ENCODE measurements around the gene ERC1. TPM values are rescaled to one million over a fixed set of nuclear protein-coding genes. Genes with fewer than 3 reads are reported as not detected.

The ERC1 gene
- total and polyA plus RNA-seq, 2 donors (not counting 3 experiments of a cell fraction or from before 2014, with no cell fraction given) = 11.7 to 66.1 TPM

DNA sequence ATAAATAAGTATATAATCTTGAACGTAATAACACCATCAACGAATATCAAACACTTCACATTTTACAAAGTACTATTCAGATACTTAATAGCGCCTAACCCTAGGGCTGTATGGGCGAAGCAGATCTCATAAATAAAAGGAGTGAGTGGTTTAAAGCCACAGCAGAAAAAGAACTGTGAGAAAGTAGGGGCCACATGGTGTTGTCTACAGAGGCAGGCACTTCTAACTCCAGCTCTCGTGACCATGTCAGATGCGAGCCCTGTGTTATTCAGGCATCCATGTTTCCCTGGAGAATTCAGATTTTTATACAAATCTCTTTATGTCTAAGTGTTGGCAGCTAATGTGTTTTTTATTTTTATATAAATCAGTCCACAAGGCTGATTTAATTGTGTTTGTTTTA lies 391.1 kb downstream of the ERC1 start:
- ChIA-PET CTCF (interaction anchor here (3.3 kb wide), 1 partner anchor 264 kb away, joined by 15 read pairs; no protein-coding TSS in a partner anchor), POLR2A (no interaction called here)
- Histone ChIP-seq H2AFZ (ENCODE audit: low read depth, low read length) (no peak overlapping the region), H3K4me2 (ENCODE audit: insufficient read depth, low read length) (no peak overlapping the region), H3K9ac (replicated peaks; ENCODE audit: extremely low read depth, insufficient read depth, low read length) (no peak overlapping the region), H3K36me3 (ENCODE audit: control insufficient read depth in 2 of 2, extremely low read depth in 1 of 2, insufficient read depth in 2 of 2, low read length in 2 of 2) (no peaks in the 10 kb centered on the region), H3K27ac (ENCODE audit: insufficient read depth, low read depth, low read length) (no peak overlapping the region), H3K79me2 (ENCODE audit: control insufficient read depth, insufficient read depth, low read length) (no peaks in the 10 kb centered on the region), H3K9me1 (replicated peaks; ENCODE audit: control insufficient read depth, extremely low read depth, insufficient read depth, low read length) (no peaks in the 10 kb centered on the region), H4K20me1 (replicated peaks; ENCODE audit: control insufficient read depth, extremely low read depth, insufficient read depth, low read length) (no peaks in the 10 kb centered on the region), H3K4me1 (ENCODE audit: control insufficient read depth, extremely low read depth, insufficient read depth, low read length) (no peaks in the 10 kb centered on the region), H3K4me3 (replicated peaks in 1 of 3; ENCODE audit: insufficient read depth in 1 of 3, low read depth in 1 of 3, low read length in 3 of 3) (no peak overlapping the region), H3K27me3 (ENCODE audit: control insufficient read depth in 2 of 2, insufficient read depth in 2 of 2, low read length in 2 of 2) (no peaks in the 10 kb centered on the region), H3K9me3 (replicated peaks; ENCODE audit: control insufficient read depth, insufficient read depth, low read length) (no peaks in the 10 kb centered on the region)
- BruUV-seq (replicated peaks) = no TSS peak
- FAIRE-seq (no peak), DNase-seq (ENCODE audit: low read depth, low spot score) (no peak)
- TF ChIP-seq, protein P1, sequence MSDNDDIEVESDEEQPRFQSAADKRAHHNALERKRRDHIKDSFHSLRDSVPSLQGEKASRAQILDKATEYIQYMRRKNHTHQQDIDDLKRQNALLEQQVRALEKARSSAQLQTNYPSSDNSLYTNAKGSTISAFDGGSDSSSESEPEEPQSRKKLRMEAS (IDR thresholded peaks at IDR 0.05; ENCODE audit: insufficient read depth, insufficient read length) = no peak
- TF ChIP-seq, protein P2, sequence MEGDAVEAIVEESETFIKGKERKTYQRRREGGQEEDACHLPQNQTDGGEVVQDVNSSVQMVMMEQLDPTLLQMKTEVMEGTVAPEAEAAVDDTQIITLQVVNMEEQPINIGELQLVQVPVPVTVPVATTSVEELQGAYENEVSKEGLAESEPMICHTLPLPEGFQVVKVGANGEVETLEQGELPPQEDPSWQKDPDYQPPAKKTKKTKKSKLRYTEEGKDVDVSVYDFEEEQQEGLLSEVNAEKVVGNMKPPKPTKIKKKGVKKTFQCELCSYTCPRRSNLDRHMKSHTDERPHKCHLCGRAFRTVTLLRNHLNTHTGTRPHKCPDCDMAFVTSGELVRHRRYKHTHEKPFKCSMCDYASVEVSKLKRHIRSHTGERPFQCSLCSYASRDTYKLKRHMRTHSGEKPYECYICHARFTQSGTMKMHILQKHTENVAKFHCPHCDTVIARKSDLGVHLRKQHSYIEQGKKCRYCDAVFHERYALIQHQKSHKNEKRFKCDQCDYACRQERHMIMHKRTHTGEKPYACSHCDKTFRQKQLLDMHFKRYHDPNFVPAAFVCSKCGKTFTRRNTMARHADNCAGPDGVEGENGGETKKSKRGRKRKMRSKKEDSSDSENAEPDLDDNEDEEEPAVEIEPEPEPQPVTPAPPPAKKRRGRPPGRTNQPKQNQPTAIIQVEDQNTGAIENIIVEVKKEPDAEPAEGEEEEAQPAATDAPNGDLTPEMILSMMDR (IDR thresholded peaks at IDR 0.05; ENCODE audit: extremely low read depth in 1 of 2, insufficient read depth in 1 of 2, low read depth in 1 of 2, low read length in 2 of 2) = no peak
- no peak for TF ChIP-seq GATA2 (IDR thresholded peaks at IDR 0.05; ENCODE audit: insufficient read depth, insufficient read length, low read depth, low read length)
- no peak for TF ChIP-seq JUN (IDR thresholded peaks at IDR 0.05; ENCODE audit: borderline replicate concordance, insufficient read depth, insufficient read length, low read depth)
- no peak for TF ChIP-seq MYC (IDR thresholded peaks at IDR 0.05; ENCODE audit: low read depth, low read length)
- TF ChIP-seq EZH2 (IDR thresholded peaks at IDR 0.05; ENCODE audit: borderline replicate concordance, low read depth, low read length, severe bottlenecking) = no peak
- intact Hi-C loops (cut with micrococcal nuclease) = no loop called here
- dilution Hi-C loops (cut with MboI; ENCODE audit: extremely low pct_ligation_motif_present, low sequenced_read_pairs) = no loop called here
